Gastrocnemius medialis (tissue), 4 donors: ENCODE data around the gene MROH8. TPM values are rescaled to one million over a fixed set of nuclear protein-coding genes. Genes with fewer than 3 reads are reported as not detected.

Source experiments
- ATAC-seq, 2 donors: fragments of 150-250 bp; one replicate each; pipeline ENCODE4 v1.9.1; 2016
- DNase-seq, 2 donors: peaks; one replicate each; pipeline ENCODE4 v3.0.0-alpha.2; 2019
- H3K27ac ChIP-seq, 4 donors: fragments of 200-600 bp; sonication (generic); 1 replicate in 1 of 4; 2 replicates in 3 of 4; pipeline ENCODE4 v1.5.1; 2016 to 2018; ENCODE audit warnings: mild to moderate bottlenecking in 2 of 4, moderate library complexity in 1 of 4
- H3K27me3 ChIP-seq, 3 donors: fragments of 200-600 bp; sonication (generic) in 2 of 3; 1 replicate in 1 of 3; 2 replicates in 2 of 3; pipeline versions ENCODE4 v1.5.1 to v1.6.0; 2016 to 2019; ENCODE audit warnings: mild to moderate bottlenecking in 1 of 3, moderate library complexity in 1 of 3
- H3K36me3 ChIP-seq, 2 donors: fragments of 200-600 bp; sonication (generic) in 1 of 2; one replicate each; pipeline ENCODE4 v1.5.1; 2017 to 2018
- H3K4me1 ChIP-seq, 2 donors: fragments of 200-600 bp; sonication (generic) in 1 of 2; one replicate each; pipeline ENCODE4 v1.5.1; 2016 to 2017; ENCODE audit warnings: mild to moderate bottlenecking in 2 of 2
- H3K4me3 ChIP-seq, 4 donors: fragments of 200-600 bp; sonication (generic) in 3 of 4; 1 replicate in 1 of 4; 2 replicates in 3 of 4; pipeline ENCODE4 v1.5.1; 2016 to 2019; ENCODE audit warnings: mild to moderate bottlenecking in 2 of 4
- H3K9me3 ChIP-seq, 3 donors: fragments of 200-600 bp; sonication (generic) in 2 of 3; 1 replicate in 1 of 3; 2 replicates in 2 of 3; pipeline ENCODE4 v1.5.1; 2016 to 2019
- POLR2A ChIP-seq, 2 donors: fragments of 450-650 bp; IDR thresholded peaks; one replicate each; pipeline ENCODE4 v1.6.1; 2017; ENCODE audit warnings: antibody characterized with exemption in 2 of 2, mild to moderate bottlenecking in 2 of 2, moderate library complexity in 2 of 2
- in situ Hi-C, 4 donors: fragments of 200-750 bp; cut with MboI; loops; one replicate each; pipeline versions ENCODE4 v1.15.0 to v1.8.0; 2017; ENCODE audit warnings: low sequenced_read_pairs in 4 of 4
- intact Hi-C: fragments of 100-400 bp; cut with DNase I; formaldehyde crosslinking; loops from one replicate; pipeline ENCODE4 v1.15.1; 2023; ENCODE audit warnings: low total_unique reads
- total RNA-seq, 4 donors: library from RNA; depleted of rRNA; stranded (reverse); fragments of >200 nt; gene quantifications; one replicate each; pipeline versions ENCODE4 v1.1.0 to v1.2.3, GENCODE V29; 2016
- TF ChIP-seq, protein P1 (sequence below), 5 experiments: fragments of 450-650 bp in 3 of 5; fragments of 200-600 bp in 2 of 5; sonication (generic) in 2 of 5; IDR thresholded peaks in 4 of 5; conservative IDR thresholded peaks in 1 of 5; 1 replicate in 4 of 5; 2 replicates in 1 of 5; pipeline ENCODE4 v1.5.1; 2016 to 2019; ENCODE audit warnings: antibody characterized with exemption in 5 of 5, mild to moderate bottlenecking in 3 of 5, moderate library complexity in 3 of 5

MROH8 gene
- 1 to 10 TPM; 1.4 to 4.4 (median 3.0) TPM for total RNA-seq

DNA sequence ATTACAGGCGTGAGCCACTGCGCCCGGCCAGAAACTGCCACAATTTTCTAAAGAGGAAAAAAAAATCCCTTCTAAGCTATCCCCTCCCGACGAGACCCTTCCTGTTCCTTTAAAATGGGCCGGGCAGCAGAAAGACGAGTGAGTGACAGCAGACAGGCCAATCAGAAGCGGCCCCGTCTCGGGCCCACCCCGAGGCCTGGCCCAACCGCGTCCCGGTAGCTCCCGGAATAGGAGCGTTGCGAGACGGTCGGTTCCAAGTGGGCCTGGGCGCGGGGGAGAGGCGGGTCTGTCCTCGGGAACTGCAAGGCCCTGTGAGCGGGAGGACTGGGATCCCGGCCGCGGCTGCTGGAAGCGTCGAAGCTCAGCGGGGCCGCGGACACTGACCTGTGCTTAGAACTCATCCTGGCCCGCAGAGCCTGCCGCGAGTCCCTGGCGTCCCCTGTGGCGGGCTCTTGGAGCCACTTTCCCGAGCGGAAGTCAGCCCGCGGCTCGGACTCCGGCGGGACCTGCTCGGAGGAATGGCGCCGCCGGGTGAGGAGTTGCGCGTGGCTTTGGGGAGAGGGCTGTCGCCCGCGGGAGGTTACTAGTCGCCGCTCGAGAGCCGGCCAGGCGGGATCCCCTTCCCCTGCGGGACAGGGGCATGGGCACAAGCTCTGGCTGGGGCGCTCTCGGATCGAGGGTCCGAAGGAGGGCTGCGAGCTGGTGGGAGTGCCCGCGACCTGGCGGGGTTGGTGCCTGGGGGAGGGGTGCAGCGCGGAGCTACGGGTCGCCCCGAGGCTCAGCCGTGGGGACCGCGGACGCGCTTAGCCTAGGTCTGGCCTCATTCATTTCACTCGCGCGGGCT is at the start of gene MROH8, which contains the start of gene RPN2:
TSS of gene MROH8 (minus strand) at position 710 of the 844 bp plus-strand sequence.
TSS of gene RPN2 (plus strand) at position 492 of the 844 bp plus-strand sequence. CDS start at position 519, 27 bp downstream.
- DNase-seq, result peak; percentile 97 to 98
- peak; percentile 81 to 93 for TF ChIP-seq POLR2A (IDR thresholded peaks at IDR 0.05)
- TF ChIP-seq, protein P1, sequence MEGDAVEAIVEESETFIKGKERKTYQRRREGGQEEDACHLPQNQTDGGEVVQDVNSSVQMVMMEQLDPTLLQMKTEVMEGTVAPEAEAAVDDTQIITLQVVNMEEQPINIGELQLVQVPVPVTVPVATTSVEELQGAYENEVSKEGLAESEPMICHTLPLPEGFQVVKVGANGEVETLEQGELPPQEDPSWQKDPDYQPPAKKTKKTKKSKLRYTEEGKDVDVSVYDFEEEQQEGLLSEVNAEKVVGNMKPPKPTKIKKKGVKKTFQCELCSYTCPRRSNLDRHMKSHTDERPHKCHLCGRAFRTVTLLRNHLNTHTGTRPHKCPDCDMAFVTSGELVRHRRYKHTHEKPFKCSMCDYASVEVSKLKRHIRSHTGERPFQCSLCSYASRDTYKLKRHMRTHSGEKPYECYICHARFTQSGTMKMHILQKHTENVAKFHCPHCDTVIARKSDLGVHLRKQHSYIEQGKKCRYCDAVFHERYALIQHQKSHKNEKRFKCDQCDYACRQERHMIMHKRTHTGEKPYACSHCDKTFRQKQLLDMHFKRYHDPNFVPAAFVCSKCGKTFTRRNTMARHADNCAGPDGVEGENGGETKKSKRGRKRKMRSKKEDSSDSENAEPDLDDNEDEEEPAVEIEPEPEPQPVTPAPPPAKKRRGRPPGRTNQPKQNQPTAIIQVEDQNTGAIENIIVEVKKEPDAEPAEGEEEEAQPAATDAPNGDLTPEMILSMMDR (IDR thresholded peaks at IDR 0.05 in 4 of 5, conservative IDR thresholded peaks at IDR 0.05 in 1 of 5), result peak in 1 of 5 experiments; percentile 13
- peak within 1 kb of the TSS; percentile 94 to 98 (median 98) for H3K27ac ChIP-seq
- ATAC-seq, result peak; percentile 86 to 90
- peaks cover 30 to 38% of the 10 kb centered on the region in 2 donors for H3K4me1 ChIP-seq
- intact Hi-C loops (loop anchor here (1.0 to 2.0 kb wide), 2 partner anchors 82 to 348 kb away; partner anchors contain the start of gene BLCAP), in situ Hi-C loops (loop anchor here in 1 of 4 donors (25.0 kb wide), 1 partner anchor 808 kb away; no protein-coding TSS in a partner anchor)
- peak within 1 kb of the TSS; percentile 69 to 95 (median 84) for H3K4me3 ChIP-seq
- H3K27me3 ChIP-seq, result no peaks in the 10 kb centered on the region
- peaks cover 0 to 2% of the 10 kb centered on the region in 2 donors for H3K36me3 ChIP-seq
- H3K9me3 ChIP-seq, result no peaks in the 10 kb centered on the region

DNA sequence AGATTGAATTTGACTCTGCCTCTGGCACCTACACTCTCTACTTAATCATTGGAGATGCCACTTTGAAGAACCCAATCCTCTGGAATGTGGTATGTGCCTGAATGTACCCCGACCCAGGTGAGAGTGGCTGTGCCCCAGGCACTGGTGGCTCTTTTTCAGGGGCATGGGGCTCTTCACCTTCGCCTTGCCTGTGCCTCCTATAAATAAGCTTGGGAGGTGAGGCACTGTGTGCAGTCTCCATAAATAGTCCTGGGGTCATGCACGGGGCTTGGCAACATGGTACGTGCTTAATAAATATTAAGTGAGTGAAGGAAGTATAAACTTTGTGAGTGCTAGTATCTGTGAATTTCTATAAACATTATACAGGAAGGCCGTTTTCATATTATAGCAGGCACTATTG is 49.3 kb upstream of the MROH8 start:
- H3K36me3 ChIP-seq, result peaks cover 0 to 82% of the 10 kb centered on the region in 2 donors
- TF ChIP-seq POLR2A (IDR thresholded peaks at IDR 0.05), result peak in 1 of 2 donors; percentile 29
- TF ChIP-seq, protein P1 (IDR thresholded peaks at IDR 0.05 in 4 of 5, conservative IDR thresholded peaks at IDR 0.05 in 1 of 5), result no peak
- in situ Hi-C loops, result no loop called here
- no peak overlapping the region for H3K4me3 ChIP-seq
- intact Hi-C loops, result no loop called here
- no peaks in the 10 kb centered on the region for H3K9me3 ChIP-seq
- H3K27me3 ChIP-seq, result no peaks in the 10 kb centered on the region
- ATAC-seq, result peak; percentile 64
- peak overlapping the region; percentile 78 to 83 (median 82) for H3K27ac ChIP-seq
- peak in 1 of 2 donors; percentile 67 for DNase-seq
- H3K4me1 ChIP-seq, result peaks cover 80 to 87% of the 10 kb centered on the region in 2 donors

DNA sequence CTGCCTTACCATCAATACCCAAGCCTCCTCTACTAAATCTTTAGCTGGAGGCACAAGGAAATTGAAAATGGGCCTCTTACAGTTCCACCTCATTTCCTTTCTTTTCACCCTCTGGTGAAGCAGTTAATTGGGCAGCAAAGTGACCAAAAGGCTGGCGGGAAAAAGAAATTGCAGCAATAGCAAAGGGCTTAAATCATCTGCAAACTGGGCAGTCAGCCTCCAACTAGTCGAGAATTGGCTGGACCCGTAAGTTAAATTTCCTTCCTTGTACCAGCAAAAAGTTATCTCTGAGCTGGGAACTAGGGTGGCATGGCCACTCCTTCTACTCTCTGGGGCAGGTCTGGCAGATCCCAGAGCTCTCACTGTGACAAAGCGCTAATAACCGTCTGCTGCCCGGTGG is 48.7 kb upstream of the MROH8 start:
- TF ChIP-seq POLR2A (IDR thresholded peaks at IDR 0.05), result no peak
- TF ChIP-seq, protein P1 (IDR thresholded peaks at IDR 0.05 in 4 of 5, conservative IDR thresholded peaks at IDR 0.05 in 1 of 5), result no peak
- in situ Hi-C loops, result no loop called here
- ATAC-seq (peak in 1 of 2 donors; percentile 40), DNase-seq (no peak)
- H3K4me1 ChIP-seq, result peaks cover 78 to 87% of the 10 kb centered on the region in 2 donors
- H3K4me3 ChIP-seq, result no peak overlapping the region
- intact Hi-C loops, result no loop called here
- peaks cover 0 to 85% of the 10 kb centered on the region in 2 donors for H3K36me3 ChIP-seq
- peak overlapping the region; percentile 78 to 83 (median 82) for H3K27ac ChIP-seq
- H3K9me3 ChIP-seq, result no peaks in the 10 kb centered on the region
- H3K27me3 ChIP-seq, result no peaks in the 10 kb centered on the region

DNA sequence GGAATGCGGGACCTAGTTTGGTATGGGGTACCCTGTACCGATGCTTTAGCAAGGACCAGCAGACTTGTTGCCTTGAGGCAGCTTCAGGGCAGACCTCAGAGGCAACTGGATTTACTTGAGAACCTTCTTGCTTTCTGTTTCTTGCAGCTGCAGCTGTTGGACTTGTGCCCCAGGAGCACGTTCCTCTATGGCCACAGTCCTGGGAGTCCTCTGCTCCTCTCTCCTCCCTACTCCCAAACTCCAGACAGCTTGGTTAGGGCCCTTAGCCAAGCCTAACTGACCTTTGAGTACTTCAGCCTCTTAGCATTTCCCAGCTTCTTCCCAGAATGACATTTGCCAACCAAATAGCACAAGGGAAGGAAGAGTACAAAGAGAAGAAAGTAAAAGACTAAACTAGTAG is 47.5 kb upstream of the MROH8 start:
- Histone ChIP-seq H3K4me1 (peaks cover 76 to 92% of the 10 kb centered on the region in 2 donors), H3K4me3 (no peak overlapping the region), H3K27me3 (no peaks in the 10 kb centered on the region), H3K9me3 (no peaks in the 10 kb centered on the region), H3K36me3 (peaks cover 0 to 75% of the 10 kb centered on the region in 2 donors), H3K27ac (peak overlapping the region in 2 of 4 donors; percentile 83)
- intact Hi-C loops, result no loop called here
- TF ChIP-seq, protein P1 (IDR thresholded peaks at IDR 0.05 in 4 of 5, conservative IDR thresholded peaks at IDR 0.05 in 1 of 5), result no peak
- TF ChIP-seq POLR2A (IDR thresholded peaks at IDR 0.05), result no peak
- in situ Hi-C loops, result no loop called here
- ATAC-seq (no peak), DNase-seq (peak in 1 of 2 donors; percentile 33)
